ENCODE results near the gene COTL1. TPM values are rescaled to one million over a fixed set of nuclear protein-coding genes. Genes with fewer than 3 reads are reported as not detected.

The COTL1 gene
- total and polyA plus RNA-seq, 2 of the 13 experiments (the other 11 are each of a cell fraction or from before 2014, with no cell fraction given), result 8.7 to 16.9 TPM

DNA sequence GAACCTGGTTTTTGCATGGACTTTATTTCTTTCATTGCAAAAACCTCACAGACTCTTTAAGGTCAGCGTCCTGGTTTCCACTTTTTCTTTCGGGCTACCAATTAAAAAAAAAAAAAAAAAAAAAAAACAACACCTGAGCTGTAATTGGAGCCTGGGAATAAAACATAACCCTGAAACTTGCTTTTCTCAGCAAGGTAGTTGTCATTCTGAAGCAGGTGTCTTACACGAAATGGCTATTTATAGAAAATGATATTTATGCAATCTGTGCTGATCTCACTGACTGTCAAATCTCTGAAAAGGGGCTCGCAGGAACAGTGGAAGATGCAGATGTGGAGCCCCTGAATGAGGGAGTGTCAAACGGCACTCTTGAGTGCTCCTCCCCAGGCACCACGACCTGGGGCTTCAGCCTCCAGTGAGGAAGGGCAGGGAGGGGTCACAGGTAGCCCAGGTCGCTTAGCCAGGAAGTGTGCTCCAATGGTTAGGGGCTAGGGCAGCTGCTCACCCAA, 10.4 kb upstream of the COTL1 start (continued):
- TF ChIP-seq, protein P1, sequence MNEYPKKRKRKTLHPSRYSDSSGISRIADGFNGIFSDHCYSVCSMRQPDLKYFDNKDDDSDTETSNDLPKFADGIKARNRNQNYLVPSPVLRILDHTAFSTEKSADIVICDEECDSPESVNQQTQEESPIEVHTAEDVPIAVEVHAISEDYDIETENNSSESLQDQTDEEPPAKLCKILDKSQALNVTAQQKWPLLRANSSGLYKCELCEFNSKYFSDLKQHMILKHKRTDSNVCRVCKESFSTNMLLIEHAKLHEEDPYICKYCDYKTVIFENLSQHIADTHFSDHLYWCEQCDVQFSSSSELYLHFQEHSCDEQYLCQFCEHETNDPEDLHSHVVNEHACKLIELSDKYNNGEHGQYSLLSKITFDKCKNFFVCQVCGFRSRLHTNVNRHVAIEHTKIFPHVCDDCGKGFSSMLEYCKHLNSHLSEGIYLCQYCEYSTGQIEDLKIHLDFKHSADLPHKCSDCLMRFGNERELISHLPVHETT (CRISPR knock-in tag; conservative IDR thresholded peaks at IDR 0.05), result no peak
- TF ChIP-seq ZNF672 (CRISPR knock-in tag; IDR thresholded peaks at IDR 0.05) (no peak), ISL2 (CRISPR knock-in tag; IDR thresholded peaks at IDR 0.05) (no peak), ZNF136 (CRISPR knock-in tag; IDR thresholded peaks at IDR 0.05; ENCODE audit: low read depth) (no peak), NR2F2 (IDR thresholded peaks at IDR 0.05; ENCODE audit: borderline replicate concordance, low read depth) (no peak), BHLHE40 (IDR thresholded peaks at IDR 0.05; ENCODE audit: low read length) (no peak), RARA (CRISPR knock-in tag; IDR thresholded peaks at IDR 0.05) (no peak)
- TF ChIP-seq, protein P2, sequence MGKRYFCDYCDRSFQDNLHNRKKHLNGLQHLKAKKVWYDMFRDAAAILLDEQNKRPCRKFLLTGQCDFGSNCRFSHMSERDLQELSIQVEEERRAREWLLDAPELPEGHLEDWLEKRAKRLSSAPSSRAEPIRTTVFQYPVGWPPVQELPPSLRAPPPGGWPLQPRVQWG (CRISPR knock-in tag; IDR thresholded peaks at IDR 0.05; ENCODE audit: borderline replicate concordance, low read depth), result no peak
- TF ChIP-seq, protein P3, sequence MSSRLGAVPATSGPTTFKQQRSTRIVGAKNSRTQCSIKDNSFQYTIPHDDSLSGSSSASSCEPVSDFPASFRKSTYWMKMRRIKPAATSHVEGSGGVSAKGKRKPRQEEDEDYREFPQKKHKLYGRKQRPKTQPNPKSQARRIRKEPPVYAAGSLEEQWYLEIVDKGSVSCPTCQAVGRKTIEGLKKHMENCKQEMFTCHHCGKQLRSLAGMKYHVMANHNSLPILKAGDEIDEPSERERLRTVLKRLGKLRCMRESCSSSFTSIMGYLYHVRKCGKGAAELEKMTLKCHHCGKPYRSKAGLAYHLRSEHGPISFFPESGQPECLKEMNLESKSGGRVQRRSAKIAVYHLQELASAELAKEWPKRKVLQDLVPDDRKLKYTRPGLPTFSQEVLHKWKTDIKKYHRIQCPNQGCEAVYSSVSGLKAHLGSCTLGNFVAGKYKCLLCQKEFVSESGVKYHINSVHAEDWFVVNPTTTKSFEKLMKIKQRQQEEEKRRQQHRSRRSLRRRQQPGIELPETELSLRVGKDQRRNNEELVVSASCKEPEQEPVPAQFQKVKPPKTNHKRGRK (CRISPR knock-in tag; IDR thresholded peaks at IDR 0.05), result no peak

DNA sequence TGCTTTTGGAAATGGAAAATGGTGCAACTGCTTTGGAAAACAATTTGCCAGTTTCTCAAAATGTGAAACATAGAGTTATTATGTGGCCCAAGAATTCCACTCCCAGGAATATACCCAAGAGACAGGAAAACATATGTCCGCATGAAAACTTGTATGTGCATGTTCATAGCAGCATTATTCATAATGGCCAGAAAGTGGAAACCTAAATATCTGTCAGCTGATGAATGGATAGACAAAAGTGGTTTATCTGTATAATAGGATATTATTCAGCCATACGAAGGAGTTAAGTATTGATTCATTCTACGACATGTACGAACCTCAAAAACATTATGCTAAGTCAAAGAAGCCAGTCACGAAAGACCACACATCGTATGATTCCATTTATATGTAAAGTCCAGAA, 7.7 kb upstream of the COTL1 start:
- Histone ChIP-seq H3K79me2 (ENCODE audit: insufficient read depth, low read length) (no peaks in the 10 kb centered on the region), H3K4me3 (replicated peaks in 1 of 3; ENCODE audit: insufficient read depth in 1 of 3, low read depth in 2 of 3, low read length in 3 of 3) (no peak overlapping the region), H3K4me2 (ENCODE audit: low read depth, low read length) (no peak overlapping the region), H3K9me3 (ENCODE audit: low read length) (no peaks in the 10 kb centered on the region), H3K27me3 (ENCODE audit: control insufficient read depth in 1 of 2, insufficient read depth in 2 of 2, low read length in 2 of 2) (peaks cover 1 to 14% of the 10 kb centered on the region in 2 experiments; a peak in 3 of 5 replicates), H3K36me3 (replicated peaks in 1 of 2; ENCODE audit: control insufficient read depth in 1 of 2, insufficient read depth in 2 of 2, low read length in 2 of 2) (no peaks in the 10 kb centered on the region), H2AFZ (ENCODE audit: low read length) (no peak overlapping the region), H3K4me1 (ENCODE audit: insufficient read depth, low read length) (peaks cover 27% of the 10 kb centered on the region), H4K20me1 (ENCODE audit: insufficient read depth, low read length) (no peaks in the 10 kb centered on the region), H3K27ac (ENCODE audit: extremely low read length, insufficient read depth, low read length) (no peak overlapping the region), H3K9ac (ENCODE audit: insufficient read depth, low read depth, low read length) (no peak overlapping the region)
- in situ Hi-C loops (cut with HindIII; ENCODE audit: extremely low pct_ligation_motif_present, low pct_unique_long_range_greater_than_20kb) (no loop called here), intact Hi-C loops (cut with micrococcal nuclease; ENCODE audit: unreplicated experiment) (no loop called here)
- no peak for FAIRE-seq
- CTCF ChIA-PET (ENCODE audit: low intra/inter-chr PET ratio, low total read pairs), result no interaction called here
- ATAC-seq, result no peak
- DNase-seq (ENCODE audit: low spot score), result no peak
- POLR2A ChIA-PET, result no interaction called here
- WGBS (ENCODE audit: low lambda C conversion rate), result 78% methylated on average over 6 of the region's 6 CpGs
- BruUV-seq (replicated peaks), result no TSS peak
- TF ChIP-seq ZNF230 (CRISPR knock-in tag; IDR thresholded peaks at IDR 0.05), result no peak
- no peak for TF ChIP-seq NONO (IDR thresholded peaks at IDR 0.05)
- TF ChIP-seq NONO (CRISPR knock-in tag; conservative IDR thresholded peaks at IDR 0.05), result no peak
- TF ChIP-seq, protein P4, sequence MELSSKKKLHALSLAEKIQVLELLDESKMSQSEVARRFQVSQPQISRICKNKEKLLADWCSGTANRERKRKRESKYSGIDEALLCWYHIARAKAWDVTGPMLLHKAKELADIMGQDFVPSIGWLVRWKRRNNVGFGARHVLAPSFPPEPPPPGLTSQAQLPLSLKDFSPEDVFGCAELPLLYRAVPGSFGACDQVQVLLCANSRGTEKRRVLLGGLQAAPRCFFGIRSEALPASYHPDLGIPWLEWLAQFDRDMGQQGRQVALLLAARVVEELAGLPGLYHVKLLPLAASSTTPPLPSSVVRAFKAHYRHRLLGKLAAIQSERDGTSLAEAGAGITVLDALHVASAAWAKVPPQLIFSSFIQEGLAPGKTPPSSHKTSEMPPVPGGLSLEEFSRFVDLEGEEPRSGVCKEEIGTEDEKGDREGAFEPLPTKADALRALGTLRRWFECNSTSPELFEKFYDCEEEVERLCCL (CRISPR knock-in tag; IDR thresholded peaks at IDR 0.05; ENCODE audit: borderline replicate concordance), result no peak
- TF ChIP-seq, protein P5, sequence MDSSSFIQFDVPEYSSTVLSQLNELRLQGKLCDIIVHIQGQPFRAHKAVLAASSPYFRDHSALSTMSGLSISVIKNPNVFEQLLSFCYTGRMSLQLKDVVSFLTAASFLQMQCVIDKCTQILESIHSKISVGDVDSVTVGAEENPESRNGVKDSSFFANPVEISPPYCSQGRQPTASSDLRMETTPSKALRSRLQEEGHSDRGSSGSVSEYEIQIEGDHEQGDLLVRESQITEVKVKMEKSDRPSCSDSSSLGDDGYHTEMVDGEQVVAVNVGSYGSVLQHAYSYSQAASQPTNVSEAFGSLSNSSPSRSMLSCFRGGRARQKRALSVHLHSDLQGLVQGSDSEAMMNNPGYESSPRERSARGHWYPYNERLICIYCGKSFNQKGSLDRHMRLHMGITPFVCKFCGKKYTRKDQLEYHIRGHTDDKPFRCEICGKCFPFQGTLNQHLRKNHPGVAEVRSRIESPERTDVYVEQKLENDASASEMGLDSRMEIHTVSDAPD (CRISPR knock-in tag; IDR thresholded peaks at IDR 0.05), result no peak
- TF ChIP-seq ZNF703 (CRISPR knock-in tag; IDR thresholded peaks at IDR 0.05; ENCODE audit: borderline replicate concordance), result no peak
- TF ChIP-seq TOPORS (CRISPR knock-in tag; IDR thresholded peaks at IDR 0.05), result no peak
